ENCODE data around the gene SH3BGR. TPM values are rescaled to one million over a fixed set of nuclear protein-coding genes. Genes with fewer than 3 reads are reported as not detected.

SH3BGR gene
- polyA plus RNA-seq, 1 experiment, result 2.7 TPM

DNA sequence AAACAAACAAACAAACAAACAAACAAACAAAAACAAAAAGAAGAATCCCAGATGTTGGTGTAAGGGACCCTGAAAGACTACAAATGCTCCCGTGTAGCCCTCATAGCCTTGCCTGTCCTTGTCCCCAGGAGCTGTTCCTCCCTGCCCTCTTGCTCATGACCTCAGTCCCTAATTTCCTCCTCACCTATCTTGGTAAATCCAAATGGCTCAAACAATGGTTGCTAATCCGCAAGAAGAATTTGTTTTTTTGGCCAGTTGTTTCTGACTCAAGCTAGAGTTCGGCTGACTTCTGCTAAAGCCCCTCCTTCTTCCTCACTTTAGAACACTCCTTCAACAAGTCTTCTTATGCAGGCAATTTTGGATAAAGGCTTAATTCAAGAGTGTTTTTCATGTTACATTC, 21.8 kb upstream of the SH3BGR start:
- DNase-seq (ENCODE audit: low read depth, low spot score), result no peak
- H3K27ac ChIP-seq (ENCODE audit: low read depth, low read length), result no peak overlapping the region
- ChIA-PET CTCF (interaction anchor here (0.6 to 4.3 kb wide), 2 partner anchors 11 to 1809 kb away, joined by 4 to 43 read pairs; no protein-coding TSS in a partner anchor), POLR2A (no interaction called here)
- H3K9me3 ChIP-seq (ENCODE audit: control insufficient read depth, insufficient read depth, low read length), result no peaks in the 10 kb centered on the region
- H3K4me3 ChIP-seq (ENCODE audit: low read depth, low read length), result no peak overlapping the region
- TF ChIP-seq, protein P1, sequence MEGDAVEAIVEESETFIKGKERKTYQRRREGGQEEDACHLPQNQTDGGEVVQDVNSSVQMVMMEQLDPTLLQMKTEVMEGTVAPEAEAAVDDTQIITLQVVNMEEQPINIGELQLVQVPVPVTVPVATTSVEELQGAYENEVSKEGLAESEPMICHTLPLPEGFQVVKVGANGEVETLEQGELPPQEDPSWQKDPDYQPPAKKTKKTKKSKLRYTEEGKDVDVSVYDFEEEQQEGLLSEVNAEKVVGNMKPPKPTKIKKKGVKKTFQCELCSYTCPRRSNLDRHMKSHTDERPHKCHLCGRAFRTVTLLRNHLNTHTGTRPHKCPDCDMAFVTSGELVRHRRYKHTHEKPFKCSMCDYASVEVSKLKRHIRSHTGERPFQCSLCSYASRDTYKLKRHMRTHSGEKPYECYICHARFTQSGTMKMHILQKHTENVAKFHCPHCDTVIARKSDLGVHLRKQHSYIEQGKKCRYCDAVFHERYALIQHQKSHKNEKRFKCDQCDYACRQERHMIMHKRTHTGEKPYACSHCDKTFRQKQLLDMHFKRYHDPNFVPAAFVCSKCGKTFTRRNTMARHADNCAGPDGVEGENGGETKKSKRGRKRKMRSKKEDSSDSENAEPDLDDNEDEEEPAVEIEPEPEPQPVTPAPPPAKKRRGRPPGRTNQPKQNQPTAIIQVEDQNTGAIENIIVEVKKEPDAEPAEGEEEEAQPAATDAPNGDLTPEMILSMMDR (IDR thresholded peaks at IDR 0.05; ENCODE audit: low read depth, low read length), result no peak
- no peaks in the 10 kb centered on the region for H3K27me3 ChIP-seq (ENCODE audit: control insufficient read depth, insufficient read depth, low read length)

GRCh38 chr21:39430457-39430856, 21.3 kb upstream of the SH3BGR start:
- CTCF ChIA-PET, result interaction anchor here (0.6 to 4.3 kb wide), 2 partner anchors 11 to 1808 kb away, joined by 4 to 43 read pairs; no protein-coding TSS in a partner anchor
- no peaks in the 10 kb centered on the region for H3K9me3 ChIP-seq (ENCODE audit: control insufficient read depth, insufficient read depth, low read length)
- TF ChIP-seq, protein P1 (IDR thresholded peaks at IDR 0.05; ENCODE audit: low read depth, low read length), result no peak
- no peak overlapping the region for H3K4me3 ChIP-seq (ENCODE audit: low read depth, low read length)
- DNase-seq (ENCODE audit: low read depth, low spot score), result no peak
- H3K27me3 ChIP-seq (ENCODE audit: control insufficient read depth, insufficient read depth, low read length), result no peaks in the 10 kb centered on the region
- H3K27ac ChIP-seq (ENCODE audit: low read depth, low read length), result peak overlapping the region; percentile 1
- POLR2A ChIA-PET, result no interaction called here

GRCh38 chr21:39430954-39431353, 20.8 kb upstream of the SH3BGR start:
- ChIA-PET POLR2A (no interaction called here), CTCF (interaction anchor here (0.8 to 4.3 kb wide), 2 partner anchors 10 to 86 kb away, joined by 4 to 43 read pairs; no protein-coding TSS in a partner anchor)
- H3K9me3 ChIP-seq (ENCODE audit: control insufficient read depth, insufficient read depth, low read length), result no peaks in the 10 kb centered on the region
- no peak for DNase-seq (ENCODE audit: low read depth, low spot score)
- H3K27me3 ChIP-seq (ENCODE audit: control insufficient read depth, insufficient read depth, low read length), result no peaks in the 10 kb centered on the region
- TF ChIP-seq, protein P1 (IDR thresholded peaks at IDR 0.05; ENCODE audit: low read depth, low read length), result no peak
- H3K27ac ChIP-seq (ENCODE audit: low read depth, low read length), result no peak overlapping the region
- H3K4me3 ChIP-seq (ENCODE audit: low read depth, low read length), result no peak overlapping the region

DNA sequence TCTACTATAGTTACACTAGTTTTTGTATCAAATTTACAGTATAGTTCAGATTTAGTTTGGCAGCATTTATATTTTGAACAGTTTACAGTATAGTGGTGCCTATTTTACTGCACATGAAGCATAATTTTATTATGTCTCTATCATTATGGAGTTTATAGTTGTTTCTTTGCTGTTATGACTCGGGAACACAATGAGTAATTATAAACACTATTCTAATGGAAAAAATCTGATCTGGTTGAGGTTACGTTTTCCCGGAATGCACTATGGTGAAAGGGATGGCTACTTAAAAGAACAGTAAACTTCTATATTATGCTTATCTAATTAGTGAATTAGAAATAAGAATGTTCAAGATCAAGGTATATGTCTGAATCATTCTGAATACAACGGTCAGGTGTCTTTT, 16.8 kb upstream of the SH3BGR start:
- H3K27ac ChIP-seq (ENCODE audit: low read depth, low read length), result no peak overlapping the region
- TF ChIP-seq, protein P1 (IDR thresholded peaks at IDR 0.05; ENCODE audit: low read depth, low read length), result no peak
- no peak overlapping the region for H3K4me3 ChIP-seq (ENCODE audit: low read depth, low read length)
- no peaks in the 10 kb centered on the region for H3K9me3 ChIP-seq (ENCODE audit: control insufficient read depth, insufficient read depth, low read length)
- CTCF ChIA-PET, result no interaction called here
- no peak for DNase-seq (ENCODE audit: low read depth, low spot score)
- H3K27me3 ChIP-seq (ENCODE audit: control insufficient read depth, insufficient read depth, low read length), result no peaks in the 10 kb centered on the region
- POLR2A ChIA-PET, result no interaction called here

DNA sequence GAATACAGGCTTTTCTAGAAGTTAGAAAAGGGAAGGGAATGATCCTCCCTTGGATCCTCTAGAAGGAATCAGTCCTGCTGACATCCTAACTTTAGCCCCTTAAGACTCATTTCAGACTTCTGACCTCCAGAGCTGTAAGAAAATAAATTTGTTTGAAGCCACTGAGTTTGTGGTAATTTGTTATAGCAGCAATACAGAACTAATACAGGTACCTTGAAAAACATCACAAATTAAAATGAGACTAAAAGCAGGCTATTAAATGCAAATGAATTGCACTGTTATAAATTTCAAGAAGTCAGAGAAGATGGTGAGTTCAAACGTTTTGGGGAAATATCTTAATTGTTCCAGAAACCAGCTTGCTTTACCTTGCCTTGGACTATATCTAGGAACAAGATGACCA, 12.5 kb upstream of the SH3BGR start:
- Histone ChIP-seq H3K9me3 (ENCODE audit: control insufficient read depth, insufficient read depth, low read length) (no peaks in the 10 kb centered on the region), H3K27ac (ENCODE audit: low read depth, low read length) (no peak overlapping the region), H3K27me3 (ENCODE audit: control insufficient read depth, insufficient read depth, low read length) (no peaks in the 10 kb centered on the region), H3K4me3 (ENCODE audit: low read depth, low read length) (no peak overlapping the region)
- POLR2A ChIA-PET, result no interaction called here
- DNase-seq (ENCODE audit: low read depth, low spot score), result no peak
- TF ChIP-seq, protein P1 (IDR thresholded peaks at IDR 0.05; ENCODE audit: low read depth, low read length), result no peak
- CTCF ChIA-PET, result no interaction called here

All from AG04450 (cell line).